A549 (cell line): ENCODE data around the gene HRCT1. TPM values are rescaled to one million over a fixed set of nuclear protein-coding genes. Genes with fewer than 3 reads are reported as not detected.

Experiments used
- ATAC-seq, 2 experiments: fragments of 200-7000 bp in 1 of 2; fragments of >200 bp in 1 of 2; cut with Nextera tagmentation in 1 of 2; cut with Tn5 transposase in 1 of 2; 3 replicates each; pipeline versions ENCODE4 v1.8.0 to v1.9.1; 2018 to 2020; ENCODE audit warnings: mild to moderate bottlenecking in 1 of 2, moderate library complexity in 1 of 2
- CTCF ChIA-PET: fragments of 300-600 bp; sonication (Branson Sonifier 250); formaldehyde crosslinking; extraction: SDS; loops from one replicate; lab custom pipeline; 2021; ENCODE audit warnings: antibody characterized with exemption, inconsistent platforms; lab: Yijun Ruan, JAX
- POLR2A ChIA-PET: fragments of 350-600 bp; formaldehyde crosslinking; extraction: SDS; loops from one replicate; lab custom pipeline; 2021; ENCODE audit warnings: antibody characterized with exemption, inconsistent platforms; lab: Yijun Ruan, JAX
- DNase-seq, 2 experiments: peaks; one replicate each; pipeline versions ENCODE4 v3.0.0 to v3.0.0-alpha.2; 2011 to 2016; ENCODE audit warnings: low read depth in 1 of 2, low spot score in 1 of 2
- FAIRE-seq: peaks from 2 replicates; lab custom pipeline; 2011; peaks lifted over from hg19 to GRCh38; lab: Jason Lieb, UNC
- H3K27ac ChIP-seq, 2 experiments: fragments of >200 bp; sonication (Bioruptor Twin); formaldehyde crosslinking; 3 replicates each; pipeline ENCODE4 v1.5.1; 2016 to 2017
- H3K4me1 ChIP-seq: fragments of >200 bp; sonication (Bioruptor Twin); formaldehyde crosslinking; 3 replicates; pipeline ENCODE4 v1.6.1; 2016
- H3K4me2 ChIP-seq: fragments of >200 bp; sonication (Bioruptor Twin); formaldehyde crosslinking; 3 replicates; pipeline ENCODE4 v1.6.1; 2016
- H3K4me3 ChIP-seq: fragments of >200 bp; sonication (Bioruptor Twin); formaldehyde crosslinking; 3 replicates; pipeline ENCODE4 v1.5.1; 2016
- H3K9me3 ChIP-seq: fragments of >200 bp; sonication (Bioruptor Twin); formaldehyde crosslinking; 3 replicates; pipeline ENCODE4 v1.6.1; 2016
- CBX8 ChIP-seq: fragments of 200-600 bp; sonication (generic); IDR thresholded peaks from 2 replicates; pipeline ENCODE4 v1.6.1; 2016
- ELK1 ChIP-seq: fragments of 150-350 bp; IDR thresholded peaks from 2 replicates; pipeline ENCODE4 v1.6.1; 2014; ENCODE audit warnings: low read depth, mild to moderate bottlenecking, low read length
- FOSB ChIP-seq: fragments of 250-450 bp; sonication (Bioruptor Pico); IDR thresholded peaks from 2 replicates; pipeline ENCODE4 v1.5.0; 2020; ENCODE audit warnings: mild to moderate bottlenecking, moderate library complexity
- HOXA7 ChIP-seq: fragments of 250-450 bp; sonication (Bioruptor Pico); IDR thresholded peaks from 2 replicates; pipeline ENCODE4 v1.5.0; 2020; ENCODE audit warnings: mild to moderate bottlenecking, moderate library complexity
- HOXB5 ChIP-seq: fragments of 250-450 bp; sonication (Bioruptor Pico); IDR thresholded peaks from 2 replicates; pipeline ENCODE4 v1.5.0; 2020; ENCODE audit warnings: mild to moderate bottlenecking, moderate library complexity
- JUN ChIP-seq, 2 experiments: fragments of >200 bp; sonication (Bioruptor Twin); formaldehyde crosslinking; IDR thresholded peaks; 2 replicates in 1 of 2; 3 replicates in 1 of 2; pipeline ENCODE4 v1.6.1; 2016 to 2017
- MAFK ChIP-seq: fragments of 450-650 bp; IDR thresholded peaks from 2 replicates; pipeline ENCODE4 v1.6.1; 2014; ENCODE audit not compliant: partially characterized antibody
- MAX ChIP-seq: IDR thresholded peaks from 2 replicates; pipeline ENCODE4 v1.6.1; 2012
- MAZ ChIP-seq: fragments of 150-350 bp; IDR thresholded peaks from 2 replicates; pipeline ENCODE4 v1.6.1; 2014; ENCODE audit warnings: antibody characterized with exemption, low read depth, low read length, borderline replicate concordance
- PHF8 ChIP-seq: fragments of 200-600 bp; sonication (generic); IDR thresholded peaks from 2 replicates; pipeline ENCODE4 v1.6.1; 2016; ENCODE audit warnings: low read depth, mild to moderate bottlenecking, antibody characterized with exemption, moderate library complexity, borderline replicate concordance
- REST ChIP-seq: fragments of 200-600 bp; sonication (generic); IDR thresholded peaks from 2 replicates; pipeline ENCODE4 v1.6.1; 2016; ENCODE audit warnings: antibody characterized with exemption, mild to moderate bottlenecking, moderate library complexity
- RNF2 ChIP-seq: fragments of 200-600 bp; sonication (generic); IDR thresholded peaks from 2 replicates; pipeline ENCODE4 v1.6.1; 2016; ENCODE audit warnings: low read depth, mild to moderate bottlenecking, antibody characterized with exemption, moderate library complexity, borderline replicate concordance
- TFCP2L1 ChIP-seq: fragments of 250-450 bp; sonication (Bioruptor Pico); IDR thresholded peaks from 2 replicates; pipeline ENCODE4 v1.5.0; 2021; ENCODE audit warnings: mild to moderate bottlenecking
- TP53 ChIP-seq: fragments of 250-450 bp; sonication (Bioruptor Pico); IDR thresholded peaks from 2 replicates; pipeline ENCODE4 v1.5.0; 2021; ENCODE audit warnings: mild to moderate bottlenecking, moderate library complexity
- USF2 ChIP-seq: fragments of 450-650 bp; IDR thresholded peaks from 2 replicates; pipeline ENCODE4 v1.6.1; 2014; ENCODE audit warnings: antibody characterized with exemption
- ZFP36 ChIP-seq: fragments of 450-650 bp; IDR thresholded peaks from 2 replicates; pipeline ENCODE4 v1.6.1; 2014; ENCODE audit warnings: borderline replicate concordance; ENCODE audit not compliant: partially characterized antibody
- WGBS: methylation state at CpG from one replicate; pipeline ENCODE4 v1.1.6; 2017; ENCODE audit errors: missing lambda C conversion rate; 5-methylcytosine and 5-hydroxymethylcytosine counted together
- polyA plus RNA-seq, 4 experiments: library from polyadenylated mRNA; depleted of rRNA in 3 of 4; stranded (reverse); fragments of >200 nt; fragmentation: RNase III in 1 of 4; extraction: RNeasy Plus Mini Kit Qiagen cat#74134 plus additional on column Dnase treatment in 1 of 4; gene quantifications; 2 replicates in 3 of 4; 3 replicates in 1 of 4; pipeline ENCODE4 v1.2.3, GENCODE V29; 2011 to 2017

The HRCT1 gene
- polyA plus RNA-seq, 2 of the 4 experiments (the other 2 are of a cell fraction): 0.21 to 0.22 TPM

GRCh38 chr9:35905051-35905781, 786 bp upstream of the HRCT1 start:
- WGBS: 68% methylated on average over 7 of the region's 8 CpGs
- TF ChIP-seq TP53 (no peak), TFCP2L1 (CRISPR knock-in tag) (no peak), MAZ (no peak), USF2 (no peak), MAX (no peak), ELK1 (no peak), PHF8 (no peak), HOXB5 (CRISPR knock-in tag) (no peak), FOSB (CRISPR knock-in tag) (no peak), CBX8 (no peak), MAFK (no peak), JUN (IDR thresholded peaks at IDR 0.05) (no peak)
- H3K4me3 ChIP-seq: no peak overlapping the region
- H3K9me3 ChIP-seq: no peaks in the 10 kb centered on the region
- peak overlapping the region; percentile 93 to 99 for H3K27ac ChIP-seq
- ATAC-seq (peak; percentile 15 to 26; a peak in 3 of 6 replicates), DNase-seq (peak in 1 of 2 experiments; percentile 25), FAIRE-seq (no peak)
- peak overlapping the region; percentile 68 for H3K4me2 ChIP-seq
- H3K4me1 ChIP-seq: peaks cover 50% of the 10 kb centered on the region
- ChIA-PET CTCF (interaction anchor here (0.7 to 13.7 kb wide), 17 partner anchors 9 to 118 kb away, joined by 3 to 243 read pairs (median 6); no protein-coding TSS in a partner anchor), POLR2A (interaction anchor here (0.5 to 1.7 kb wide), 4 partner anchors 19 to 173 kb away, joined by 3 to 7 read pairs (median 6); partner anchors contain the start of genes CREB3 and TLN1)

GRCh38 chr9:35906923-35907699, 1.1 kb downstream of the HRCT1 start:
- Histone ChIP-seq H3K9me3 (no peaks in the 10 kb centered on the region), H3K4me1 (peaks cover 60% of the 10 kb centered on the region), H3K4me2 (peak overlapping the region; percentile 68), H3K27ac (peak overlapping the region; percentile 93 to 99), H3K4me3 (no peak overlapping the region)
- ChIA-PET CTCF (interaction anchor here (0.9 to 13.7 kb wide), 12 partner anchors 9 to 179 kb away, joined by 3 to 243 read pairs (median 6); no protein-coding TSS in a partner anchor), POLR2A (interaction anchor here (1.0 to 1.2 kb wide), 2 partner anchors 16 to 151 kb away, joined by 3 to 5 read pairs; no protein-coding TSS in a partner anchor)
- DNase-seq: peak in 1 of 2 experiments; percentile 46
- FAIRE-seq: no peak
- TF ChIP-seq CBX8: no peak
- no peak for TF ChIP-seq ZFP36
- 0 out of 2 replicates have a peak, but pooled peaks have one; percentile 0 for TF ChIP-seq MAX
- no peak for TF ChIP-seq RNF2
- no peak for TF ChIP-seq REST
- TF ChIP-seq HOXA7: no peak
- peak; percentile 7 to 16; a peak in 4 of 6 replicates for ATAC-seq
- 78% methylated on average over 12 of the region's 14 CpGs for WGBS
